Endothelial cell (in vitro differentiated cells): ENCODE measurements around the gene BCAS1. TPM values are rescaled to one million over a fixed set of nuclear protein-coding genes. Genes with fewer than 3 reads are reported as not detected.

ENCODE experiments used
- DNase-seq: peaks from one replicate; pipeline ENCODE4 v3.0.0; 2021; ENCODE audit warnings: low spot score
- H3K27ac Mint-ChIP-seq: one replicate; pipeline ENCODE4 v1.8.0; 2021; ENCODE audit warnings: mixed read lengths, inconsistent platforms; ENCODE audit not compliant: unreplicated experiment
- H3K27me3 Mint-ChIP-seq: one replicate; pipeline ENCODE4 v1.8.0; 2021; ENCODE audit warnings: mild to moderate bottlenecking, moderate library complexity, mixed read lengths, inconsistent platforms; ENCODE audit not compliant: unreplicated experiment
- H3K36me3 Mint-ChIP-seq: one replicate; pipeline ENCODE4 v1.8.0; 2021; ENCODE audit warnings: mild to moderate bottlenecking, low read depth, mixed read lengths, inconsistent platforms; ENCODE audit not compliant: unreplicated experiment
- H3K4me1 Mint-ChIP-seq: one replicate; pipeline ENCODE4 v1.8.0; 2021; ENCODE audit warnings: mild to moderate bottlenecking, mixed read lengths, inconsistent platforms; ENCODE audit not compliant: unreplicated experiment
- H3K4me3 Mint-ChIP-seq: one replicate; pipeline ENCODE4 v1.8.0; 2021; ENCODE audit warnings: mild to moderate bottlenecking, mixed read lengths, inconsistent platforms; ENCODE audit not compliant: unreplicated experiment
- H3K9me3 Mint-ChIP-seq: one replicate; pipeline ENCODE4 v1.8.0; 2021; ENCODE audit warnings: mixed read lengths, inconsistent platforms; ENCODE audit not compliant: unreplicated experiment
- CTCF ChIP-seq: fragments of 200-600 bp; sonication (generic); IDR thresholded peaks from one replicate; pipeline ENCODE4 v1.5.0; 2021; ENCODE audit warnings: antibody characterized with exemption; ENCODE audit not compliant: unreplicated experiment
- total RNA-seq: library from RNA; stranded (reverse); fragmentation: NEBNext Ultra II Directional; extraction: Animal tissue kit (Norgen Biotek cat#: 25700); gene quantifications from one replicate; pipeline ENCODE4 v1.2.1, GENCODE V29; 2021; ENCODE audit not compliant: unreplicated experiment

Gene BCAS1
- total RNA-seq, 1 donor from 2014 or later, result 0.05 TPM

- Mint-ChIP-seq H3K27ac (no peak overlapping the region), H3K4me3 (no peak overlapping the region), H3K9me3 (no peaks in the 10 kb centered on the region), H3K36me3 (no peaks in the 10 kb centered on the region), H3K27me3 (no peaks in the 10 kb centered on the region), H3K4me1 (no peaks in the 10 kb centered on the region)
- DNase-seq, result no peak
- no peak for TF ChIP-seq CTCF
These were observed 23.3 kb downstream of the BCAS1 start for GRCh38 chr20:54047048-54047447.

DNA sequence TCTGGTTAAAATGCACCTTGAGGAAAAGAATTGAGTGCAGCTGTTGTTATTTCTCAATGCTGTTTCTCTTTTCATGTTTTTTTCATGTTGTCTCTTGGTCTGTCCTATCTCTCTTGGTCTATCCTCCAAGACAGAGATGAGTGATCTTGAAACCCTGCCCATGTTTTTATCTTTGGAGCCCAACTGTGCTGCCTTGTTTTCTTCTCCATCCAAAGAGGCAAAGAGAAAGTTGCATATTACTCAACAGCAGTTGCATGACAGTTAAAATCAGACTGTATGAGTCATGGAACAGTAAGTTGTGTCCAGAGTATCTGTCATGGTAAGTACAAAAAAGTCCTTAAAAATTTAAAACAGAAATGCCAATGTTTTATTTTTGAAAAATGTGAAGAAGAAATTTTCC lies 26.2 kb downstream of the BCAS1 start:
- Mint-ChIP-seq H3K27me3 (no peaks in the 10 kb centered on the region), H3K27ac (no peak overlapping the region), H3K4me1 (no peaks in the 10 kb centered on the region), H3K36me3 (no peaks in the 10 kb centered on the region), H3K4me3 (no peak overlapping the region), H3K9me3 (no peaks in the 10 kb centered on the region)
- no peak for TF ChIP-seq CTCF
- DNase-seq, result no peak

DNA sequence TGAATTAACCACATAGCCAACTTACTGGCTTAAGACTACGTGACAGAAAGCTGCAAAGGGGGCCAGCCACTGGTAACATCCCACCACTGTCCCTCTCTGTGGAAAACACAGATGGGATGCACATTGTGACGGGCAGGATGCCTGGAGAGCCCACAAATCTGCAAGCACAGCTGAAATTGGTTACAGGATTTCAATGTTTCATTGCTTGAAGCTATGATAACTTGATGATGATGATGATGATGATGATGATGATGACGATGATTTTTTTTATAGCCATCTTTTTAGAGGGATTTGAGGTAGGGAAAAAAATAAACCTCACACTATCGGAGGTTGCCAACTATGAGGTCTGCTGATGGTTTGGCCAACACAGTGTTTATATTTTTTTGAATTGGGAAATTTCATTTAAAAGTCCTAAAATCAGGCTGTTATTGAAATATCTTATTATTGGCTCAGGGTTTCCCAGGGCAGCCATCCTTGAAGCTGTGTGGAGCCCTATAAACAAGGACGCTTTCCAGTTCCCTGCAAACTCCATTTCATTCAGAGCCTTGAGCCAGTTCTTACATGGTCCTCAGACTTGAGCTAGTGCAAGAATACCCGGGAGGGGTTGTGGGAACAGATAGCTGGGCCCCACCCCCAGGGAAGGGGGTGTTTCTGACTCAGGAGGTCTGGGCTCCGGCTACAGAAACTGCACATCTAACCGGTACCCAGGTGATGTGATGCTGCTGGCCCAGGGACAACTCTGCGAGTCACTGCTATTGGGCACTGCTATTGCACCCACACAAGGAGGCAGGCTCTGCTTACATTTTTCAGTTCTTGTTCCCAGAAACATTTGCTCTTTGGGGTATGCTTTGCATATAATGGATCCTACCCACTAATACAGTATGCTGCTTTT lies 27.1 kb downstream of the BCAS1 start:
- Mint-ChIP-seq H3K27me3 (no peaks in the 10 kb centered on the region), H3K4me1 (no peaks in the 10 kb centered on the region), H3K9me3 (no peaks in the 10 kb centered on the region), H3K36me3 (no peaks in the 10 kb centered on the region), H3K4me3 (no peak overlapping the region), H3K27ac (no peak overlapping the region)
- TF ChIP-seq CTCF, result no peak
- no peak for DNase-seq

GRCh38 chr20:54042021-54042420 lies 28.4 kb downstream of the BCAS1 start:
- Mint-ChIP-seq H3K4me1 (no peaks in the 10 kb centered on the region), H3K4me3 (no peak overlapping the region)

More at GRCh38 chr20:54042021-54042420, 28.4 kb downstream of the BCAS1 start:
- Mint-ChIP-seq H3K27ac (no peak overlapping the region), H3K27me3 (no peaks in the 10 kb centered on the region), H3K36me3 (no peaks in the 10 kb centered on the region), H3K9me3 (no peaks in the 10 kb centered on the region)
- no peak for TF ChIP-seq CTCF
- DNase-seq, result no peak
